A549 (cell line): ENCODE measurements around the gene TUT4.

Experiments
- KDM1A ChIP-seq: fragments of 200-600 bp; sonication (generic); IDR thresholded peaks from 2 replicates; pipeline ENCODE4 v1.6.1; 2016; ENCODE audit warnings: low read depth, mild to moderate bottlenecking
- MAX ChIP-seq: IDR thresholded peaks from 2 replicates; pipeline ENCODE4 v1.6.1; 2012
- POLR2A ChIP-seq: IDR thresholded peaks from 2 replicates; pipeline ENCODE4 v1.6.1; 2012; ENCODE audit warnings: mild to moderate bottlenecking, low read length
- TF ChIP-seq, protein P1 (sequence below): fragments of >200 bp; sonication (Bioruptor Twin); formaldehyde crosslinking; IDR thresholded peaks from 3 replicates; pipeline ENCODE4 v1.5.1; 2016

GRCh38 chr1:52593495-52593894 lies 40.6 kb upstream of the TUT4 start:
- TF ChIP-seq, protein P1, sequence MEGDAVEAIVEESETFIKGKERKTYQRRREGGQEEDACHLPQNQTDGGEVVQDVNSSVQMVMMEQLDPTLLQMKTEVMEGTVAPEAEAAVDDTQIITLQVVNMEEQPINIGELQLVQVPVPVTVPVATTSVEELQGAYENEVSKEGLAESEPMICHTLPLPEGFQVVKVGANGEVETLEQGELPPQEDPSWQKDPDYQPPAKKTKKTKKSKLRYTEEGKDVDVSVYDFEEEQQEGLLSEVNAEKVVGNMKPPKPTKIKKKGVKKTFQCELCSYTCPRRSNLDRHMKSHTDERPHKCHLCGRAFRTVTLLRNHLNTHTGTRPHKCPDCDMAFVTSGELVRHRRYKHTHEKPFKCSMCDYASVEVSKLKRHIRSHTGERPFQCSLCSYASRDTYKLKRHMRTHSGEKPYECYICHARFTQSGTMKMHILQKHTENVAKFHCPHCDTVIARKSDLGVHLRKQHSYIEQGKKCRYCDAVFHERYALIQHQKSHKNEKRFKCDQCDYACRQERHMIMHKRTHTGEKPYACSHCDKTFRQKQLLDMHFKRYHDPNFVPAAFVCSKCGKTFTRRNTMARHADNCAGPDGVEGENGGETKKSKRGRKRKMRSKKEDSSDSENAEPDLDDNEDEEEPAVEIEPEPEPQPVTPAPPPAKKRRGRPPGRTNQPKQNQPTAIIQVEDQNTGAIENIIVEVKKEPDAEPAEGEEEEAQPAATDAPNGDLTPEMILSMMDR, result no peak
- TF ChIP-seq POLR2A (no peak), KDM1A (no peak), MAX (no peak)
